ENCODE data around the gene PRM2.

PRM2 gene

GRCh38 chr16:11315510-11315909, 39.2 kb upstream of the PRM2 start:
- no peak overlapping the region for H3K4me3 ChIP-seq (ENCODE audit: severe bottlenecking)
- TF ChIP-seq CTCF (IDR thresholded peaks at IDR 0.05; ENCODE audit: poor library complexity, severe bottlenecking): no peak
- H3K27ac ChIP-seq (ENCODE audit: poor library complexity, severe bottlenecking): no peak overlapping the region
- H3K27me3 ChIP-seq (ENCODE audit: insufficient read depth, poor library complexity, severe bottlenecking): no peaks in the 10 kb centered on the region
- no peak for DNase-seq (ENCODE audit: low spot score)
- no peaks in the 10 kb centered on the region for H3K36me3 ChIP-seq (ENCODE audit: low read depth)
- peak; percentile 77 for ATAC-seq (ENCODE audit: low read depth)
- no peaks in the 10 kb centered on the region for H3K9me3 ChIP-seq (ENCODE audit: severe bottlenecking)
- H3K4me1 ChIP-seq (ENCODE audit: insufficient read depth, poor library complexity, severe bottlenecking): peaks cover 14% of the 10 kb centered on the region

GRCh38 chr16:11314309-11314894, 38.1 kb upstream of the PRM2 start:
- H3K4me1 ChIP-seq (ENCODE audit: insufficient read depth, poor library complexity, severe bottlenecking): peaks cover 14% of the 10 kb centered on the region
- ATAC-seq (ENCODE audit: low read depth) (no peak), DNase-seq (ENCODE audit: low spot score) (no peak)
- no peaks in the 10 kb centered on the region for H3K36me3 ChIP-seq (ENCODE audit: low read depth)
- H3K4me3 ChIP-seq (ENCODE audit: severe bottlenecking): no peak overlapping the region
- H3K27me3 ChIP-seq (ENCODE audit: insufficient read depth, poor library complexity, severe bottlenecking): no peaks in the 10 kb centered on the region
- no peaks in the 10 kb centered on the region for H3K9me3 ChIP-seq (ENCODE audit: severe bottlenecking)
- TF ChIP-seq CTCF (IDR thresholded peaks at IDR 0.05; ENCODE audit: poor library complexity, severe bottlenecking): no peak
- no peak overlapping the region for H3K27ac ChIP-seq (ENCODE audit: poor library complexity, severe bottlenecking)

- TF ChIP-seq CTCF (IDR thresholded peaks at IDR 0.05; ENCODE audit: poor library complexity, severe bottlenecking): no peak
- Histone ChIP-seq H3K4me3 (ENCODE audit: severe bottlenecking) (no peak overlapping the region), H3K9me3 (ENCODE audit: severe bottlenecking) (no peaks in the 10 kb centered on the region), H3K4me1 (ENCODE audit: insufficient read depth, poor library complexity, severe bottlenecking) (peaks cover 14% of the 10 kb centered on the region), H3K27ac (ENCODE audit: poor library complexity, severe bottlenecking) (peak overlapping the region; percentile 31), H3K27me3 (ENCODE audit: insufficient read depth, poor library complexity, severe bottlenecking) (no peaks in the 10 kb centered on the region), H3K36me3 (ENCODE audit: low read depth) (no peaks in the 10 kb centered on the region)
- DNase-seq (ENCODE audit: low spot score) (no peak), ATAC-seq (ENCODE audit: low read depth) (no peak)
Observed at GRCh38 chr16:11313493-11314308, 37.4 kb upstream of the PRM2 start.

GRCh38 chr16:11312718-11313492, 36.6 kb upstream of the PRM2 start:
- no peak overlapping the region for H3K4me3 ChIP-seq (ENCODE audit: severe bottlenecking)
- DNase-seq (ENCODE audit: low spot score): no peak
- no peaks in the 10 kb centered on the region for H3K36me3 ChIP-seq (ENCODE audit: low read depth)
- H3K9me3 ChIP-seq (ENCODE audit: severe bottlenecking): no peaks in the 10 kb centered on the region
- H3K4me1 ChIP-seq (ENCODE audit: insufficient read depth, poor library complexity, severe bottlenecking): peaks cover 14% of the 10 kb centered on the region
- TF ChIP-seq CTCF (IDR thresholded peaks at IDR 0.05; ENCODE audit: poor library complexity, severe bottlenecking): no peak
- no peaks in the 10 kb centered on the region for H3K27me3 ChIP-seq (ENCODE audit: insufficient read depth, poor library complexity, severe bottlenecking)
- H3K27ac ChIP-seq (ENCODE audit: poor library complexity, severe bottlenecking): peak overlapping the region; percentile 31
- peak; percentile 54 for ATAC-seq (ENCODE audit: low read depth)
